Measurements from ENCODE around the gene KIF2C.

KIF2C gene

DNA sequence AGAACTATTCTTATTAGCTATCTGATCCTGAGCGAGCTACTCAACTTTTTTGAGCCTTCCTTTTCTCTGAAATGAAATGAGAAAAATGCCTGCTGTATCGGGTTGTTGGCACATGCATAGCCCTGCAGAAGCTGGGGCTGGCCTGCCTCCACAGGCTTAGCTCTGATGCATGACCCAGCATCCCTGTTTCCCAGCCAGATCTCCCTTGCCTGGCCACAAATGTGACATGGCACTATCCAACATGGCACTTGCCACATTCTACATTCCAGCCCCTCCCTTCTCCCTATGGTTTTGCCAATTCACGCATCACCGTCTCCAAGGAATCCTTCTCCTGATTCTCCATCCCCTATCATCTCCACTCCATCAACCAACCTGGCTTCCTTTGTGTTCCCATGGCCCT lies 22.5 kb upstream of the KIF2C start:
- peaks cover 2% of the 10 kb centered on the region for H3K4me1 ChIP-seq (ENCODE audit: insufficient read depth, poor library complexity, severe bottlenecking)
- no peaks in the 10 kb centered on the region for H3K27me3 ChIP-seq (ENCODE audit: insufficient read depth, poor library complexity, severe bottlenecking)
- ATAC-seq (ENCODE audit: low read depth) (no peak), DNase-seq (ENCODE audit: low spot score) (no peak)
- H3K36me3 ChIP-seq (ENCODE audit: low read depth) = no peaks in the 10 kb centered on the region
- no peak overlapping the region for H3K27ac ChIP-seq (ENCODE audit: poor library complexity, severe bottlenecking)
- no peak overlapping the region for H3K4me3 ChIP-seq (ENCODE audit: severe bottlenecking)
- TF ChIP-seq, protein P1, sequence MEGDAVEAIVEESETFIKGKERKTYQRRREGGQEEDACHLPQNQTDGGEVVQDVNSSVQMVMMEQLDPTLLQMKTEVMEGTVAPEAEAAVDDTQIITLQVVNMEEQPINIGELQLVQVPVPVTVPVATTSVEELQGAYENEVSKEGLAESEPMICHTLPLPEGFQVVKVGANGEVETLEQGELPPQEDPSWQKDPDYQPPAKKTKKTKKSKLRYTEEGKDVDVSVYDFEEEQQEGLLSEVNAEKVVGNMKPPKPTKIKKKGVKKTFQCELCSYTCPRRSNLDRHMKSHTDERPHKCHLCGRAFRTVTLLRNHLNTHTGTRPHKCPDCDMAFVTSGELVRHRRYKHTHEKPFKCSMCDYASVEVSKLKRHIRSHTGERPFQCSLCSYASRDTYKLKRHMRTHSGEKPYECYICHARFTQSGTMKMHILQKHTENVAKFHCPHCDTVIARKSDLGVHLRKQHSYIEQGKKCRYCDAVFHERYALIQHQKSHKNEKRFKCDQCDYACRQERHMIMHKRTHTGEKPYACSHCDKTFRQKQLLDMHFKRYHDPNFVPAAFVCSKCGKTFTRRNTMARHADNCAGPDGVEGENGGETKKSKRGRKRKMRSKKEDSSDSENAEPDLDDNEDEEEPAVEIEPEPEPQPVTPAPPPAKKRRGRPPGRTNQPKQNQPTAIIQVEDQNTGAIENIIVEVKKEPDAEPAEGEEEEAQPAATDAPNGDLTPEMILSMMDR (IDR thresholded peaks at IDR 0.05; ENCODE audit: poor library complexity, severe bottlenecking) = no peak
- H3K9me3 ChIP-seq (ENCODE audit: severe bottlenecking) = no peaks in the 10 kb centered on the region

DNA sequence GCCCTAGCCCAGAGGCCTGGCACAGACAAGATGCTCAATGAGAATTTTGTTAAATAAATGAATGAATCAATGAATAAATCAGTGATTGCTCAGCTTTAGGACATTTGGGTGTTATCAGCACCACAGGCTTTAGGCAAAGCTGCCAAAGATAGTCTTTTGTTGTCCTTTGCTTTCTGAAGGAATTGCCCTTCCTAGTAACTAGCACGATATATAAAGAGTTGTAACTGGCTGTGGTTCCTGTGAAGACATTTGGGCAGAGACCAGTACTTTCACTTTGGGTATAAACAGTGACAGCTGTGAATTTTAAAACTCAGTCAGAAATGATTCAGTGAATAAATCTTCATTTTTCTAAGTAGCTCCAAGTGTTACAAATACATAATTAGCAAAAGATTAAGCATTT lies 22.0 kb upstream of the KIF2C start:
- TF ChIP-seq, protein P1 (IDR thresholded peaks at IDR 0.05; ENCODE audit: poor library complexity, severe bottlenecking) = no peak
- no peak overlapping the region for H3K4me3 ChIP-seq (ENCODE audit: severe bottlenecking)
- ATAC-seq (ENCODE audit: low read depth) (no peak), DNase-seq (ENCODE audit: low spot score) (no peak)
- no peaks in the 10 kb centered on the region for H3K9me3 ChIP-seq (ENCODE audit: severe bottlenecking)
- no peaks in the 10 kb centered on the region for H3K36me3 ChIP-seq (ENCODE audit: low read depth)
- peaks cover 2% of the 10 kb centered on the region for H3K4me1 ChIP-seq (ENCODE audit: insufficient read depth, poor library complexity, severe bottlenecking)
- H3K27me3 ChIP-seq (ENCODE audit: insufficient read depth, poor library complexity, severe bottlenecking) = no peaks in the 10 kb centered on the region
- H3K27ac ChIP-seq (ENCODE audit: poor library complexity, severe bottlenecking) = no peak overlapping the region

DNA sequence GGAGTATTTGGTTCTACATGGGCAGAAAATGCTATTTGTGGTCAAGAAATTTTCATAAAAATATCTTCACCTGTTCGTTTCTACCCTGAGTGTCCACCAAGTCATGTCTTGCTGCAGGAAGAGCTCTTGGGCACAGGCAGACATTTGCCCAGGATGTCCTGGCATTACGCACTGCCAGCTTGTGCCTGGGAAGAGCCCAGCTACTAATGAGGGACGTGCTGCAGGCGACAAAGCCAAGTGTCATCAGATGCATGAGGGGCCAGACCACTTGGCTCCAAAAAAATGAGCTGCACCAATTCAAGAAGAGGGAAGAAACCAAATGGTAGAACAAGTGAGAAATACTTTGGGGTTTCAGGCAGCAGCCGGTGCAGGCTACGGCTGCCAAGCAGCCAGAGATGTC lies 21.5 kb upstream of the KIF2C start:
- ATAC-seq (ENCODE audit: low read depth) (no peak), DNase-seq (ENCODE audit: low spot score) (no peak)
- Histone ChIP-seq H3K36me3 (ENCODE audit: low read depth) (no peaks in the 10 kb centered on the region), H3K27me3 (ENCODE audit: insufficient read depth, poor library complexity, severe bottlenecking) (no peaks in the 10 kb centered on the region), H3K4me3 (ENCODE audit: severe bottlenecking) (no peak overlapping the region), H3K27ac (ENCODE audit: poor library complexity, severe bottlenecking) (no peak overlapping the region), H3K9me3 (ENCODE audit: severe bottlenecking) (no peaks in the 10 kb centered on the region), H3K4me1 (ENCODE audit: insufficient read depth, poor library complexity, severe bottlenecking) (peaks cover 2% of the 10 kb centered on the region)
- TF ChIP-seq, protein P1 (IDR thresholded peaks at IDR 0.05; ENCODE audit: poor library complexity, severe bottlenecking) = no peak

DNA sequence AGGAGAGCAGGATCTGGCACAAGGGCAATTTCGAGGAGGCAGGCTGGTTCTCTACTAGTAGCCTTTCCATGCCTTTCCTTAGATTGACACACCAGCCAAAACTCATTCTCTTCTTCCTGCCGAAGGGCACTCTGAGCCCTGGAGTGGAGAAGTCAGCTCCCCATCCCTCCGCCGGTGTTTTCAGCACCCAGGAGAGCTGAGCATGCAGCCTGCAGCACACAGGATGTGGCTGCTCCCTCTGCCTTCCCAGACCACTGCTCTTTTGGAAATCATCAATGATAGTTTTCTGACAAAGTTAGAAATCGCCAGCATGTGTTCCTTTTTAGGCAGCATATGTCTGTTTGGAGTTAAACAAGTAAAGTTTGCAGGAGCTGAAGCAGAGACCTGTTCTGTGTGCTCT lies 20.3 kb upstream of the KIF2C start:
- no peak overlapping the region for H3K4me3 ChIP-seq (ENCODE audit: severe bottlenecking)
- H3K9me3 ChIP-seq (ENCODE audit: severe bottlenecking) = no peaks in the 10 kb centered on the region
- peaks cover 2% of the 10 kb centered on the region for H3K4me1 ChIP-seq (ENCODE audit: insufficient read depth, poor library complexity, severe bottlenecking)
- no peaks in the 10 kb centered on the region for H3K36me3 ChIP-seq (ENCODE audit: low read depth)
- no peak for DNase-seq (ENCODE audit: low spot score)
- no peak overlapping the region for H3K27ac ChIP-seq (ENCODE audit: poor library complexity, severe bottlenecking)
- TF ChIP-seq, protein P1 (IDR thresholded peaks at IDR 0.05; ENCODE audit: poor library complexity, severe bottlenecking) = no peak
- no peaks in the 10 kb centered on the region for H3K27me3 ChIP-seq (ENCODE audit: insufficient read depth, poor library complexity, severe bottlenecking)
- no peak for ATAC-seq (ENCODE audit: low read depth)

DNA sequence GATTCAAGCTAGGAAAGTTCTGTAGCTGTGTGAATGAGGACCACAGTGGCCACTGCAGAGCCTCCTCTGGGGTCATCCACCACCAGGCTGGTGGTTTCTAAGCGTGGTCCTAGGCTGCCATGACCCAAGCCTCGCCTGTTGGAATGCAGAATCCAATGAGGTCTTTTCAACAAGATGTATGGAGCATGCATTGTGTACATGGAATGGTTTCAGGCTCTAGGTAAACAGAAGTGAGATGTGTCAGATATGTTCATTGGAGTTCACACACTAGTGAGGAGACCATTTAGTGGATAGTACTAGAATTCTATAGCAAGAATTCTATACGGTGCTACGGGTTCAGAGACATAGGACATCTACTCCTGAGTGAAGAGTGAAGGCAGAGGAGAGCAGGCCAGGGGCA lies 19.4 kb upstream of the KIF2C start:
- no peak for DNase-seq (ENCODE audit: low spot score)
- TF ChIP-seq, protein P1 (IDR thresholded peaks at IDR 0.05; ENCODE audit: poor library complexity, severe bottlenecking) = no peak
- H3K27ac ChIP-seq (ENCODE audit: poor library complexity, severe bottlenecking) = no peak overlapping the region
- no peaks in the 10 kb centered on the region for H3K36me3 ChIP-seq (ENCODE audit: low read depth)
- no peak overlapping the region for H3K4me3 ChIP-seq (ENCODE audit: severe bottlenecking)
- peaks cover 2% of the 10 kb centered on the region for H3K4me1 ChIP-seq (ENCODE audit: insufficient read depth, poor library complexity, severe bottlenecking)
- ATAC-seq (ENCODE audit: low read depth) = no peak
- H3K9me3 ChIP-seq (ENCODE audit: severe bottlenecking) = no peaks in the 10 kb centered on the region
- no peaks in the 10 kb centered on the region for H3K27me3 ChIP-seq (ENCODE audit: insufficient read depth, poor library complexity, severe bottlenecking)

All from RWPE2 (cell line).